ENCODE results near the gene NUP54.

DNA sequence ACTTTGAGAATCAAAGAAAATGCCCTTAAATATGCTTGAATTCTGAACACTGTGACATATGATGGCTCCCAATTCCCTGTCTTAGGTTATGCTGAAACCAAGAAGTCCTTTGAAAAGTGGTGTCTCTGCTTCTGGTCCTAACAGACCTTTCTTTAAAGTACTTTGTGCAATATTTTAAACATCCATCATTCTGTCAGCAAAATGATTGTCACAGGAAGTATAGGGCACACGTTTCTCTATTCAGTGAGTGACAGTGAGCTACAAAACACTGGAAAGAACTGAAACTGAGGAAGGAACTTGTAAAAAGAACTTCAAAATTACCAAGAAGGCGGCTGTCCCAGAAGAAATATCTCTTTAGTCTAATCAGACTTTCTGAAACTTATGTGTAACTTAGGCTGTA lies 12.2 kb upstream of the NUP54 start:
- TF ChIP-seq POLR2A (conservative IDR thresholded peaks at IDR 0.05) (no peak), MYBL2 (IDR thresholded peaks at IDR 0.05; ENCODE audit: low read depth) (no peak), MYBL2 (CRISPR knock-in tag; IDR thresholded peaks at IDR 0.05; ENCODE audit: borderline replicate concordance) (no peak), FOXK2 (conservative IDR thresholded peaks at IDR 0.05 in 1 of 2, IDR thresholded peaks at IDR 0.05 in 1 of 2; ENCODE audit: low read depth in 2 of 2) (no peak), BACH1 (tag; IDR thresholded peaks at IDR 0.05) (no peak)
- TF ChIP-seq, protein P1, sequence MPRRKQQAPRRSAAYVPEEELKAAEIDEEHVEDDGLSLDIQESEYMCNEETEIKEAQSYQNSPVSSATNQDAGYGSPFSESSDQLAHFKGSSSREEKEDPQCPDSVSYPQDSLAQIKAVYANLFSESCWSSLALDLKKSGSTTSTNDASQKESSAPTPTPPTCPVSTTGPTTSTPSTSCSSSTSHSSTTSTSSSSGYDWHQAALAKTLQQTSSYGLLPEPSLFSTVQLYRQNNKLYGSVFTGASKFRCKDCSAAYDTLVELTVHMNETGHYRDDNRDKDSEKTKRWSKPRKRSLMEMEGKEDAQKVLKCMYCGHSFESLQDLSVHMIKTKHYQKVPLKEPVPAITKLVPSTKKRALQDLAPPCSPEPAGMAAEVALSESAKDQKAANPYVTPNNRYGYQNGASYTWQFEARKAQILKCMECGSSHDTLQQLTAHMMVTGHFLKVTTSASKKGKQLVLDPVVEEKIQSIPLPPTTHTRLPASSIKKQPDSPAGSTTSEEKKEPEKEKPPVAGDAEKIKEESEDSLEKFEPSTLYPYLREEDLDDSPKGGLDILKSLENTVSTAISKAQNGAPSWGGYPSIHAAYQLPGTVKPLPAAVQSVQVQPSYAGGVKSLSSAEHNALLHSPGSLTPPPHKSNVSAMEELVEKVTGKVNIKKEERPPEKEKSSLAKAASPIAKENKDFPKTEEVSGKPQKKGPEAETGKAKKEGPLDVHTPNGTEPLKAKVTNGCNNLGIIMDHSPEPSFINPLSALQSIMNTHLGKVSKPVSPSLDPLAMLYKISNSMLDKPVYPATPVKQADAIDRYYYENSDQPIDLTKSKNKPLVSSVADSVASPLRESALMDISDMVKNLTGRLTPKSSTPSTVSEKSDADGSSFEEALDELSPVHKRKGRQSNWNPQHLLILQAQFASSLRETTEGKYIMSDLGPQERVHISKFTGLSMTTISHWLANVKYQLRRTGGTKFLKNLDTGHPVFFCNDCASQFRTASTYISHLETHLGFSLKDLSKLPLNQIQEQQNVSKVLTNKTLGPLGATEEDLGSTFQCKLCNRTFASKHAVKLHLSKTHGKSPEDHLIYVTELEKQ (CRISPR knock-in tag; IDR thresholded peaks at IDR 0.05), result no peak
- TF ChIP-seq, protein P2, sequence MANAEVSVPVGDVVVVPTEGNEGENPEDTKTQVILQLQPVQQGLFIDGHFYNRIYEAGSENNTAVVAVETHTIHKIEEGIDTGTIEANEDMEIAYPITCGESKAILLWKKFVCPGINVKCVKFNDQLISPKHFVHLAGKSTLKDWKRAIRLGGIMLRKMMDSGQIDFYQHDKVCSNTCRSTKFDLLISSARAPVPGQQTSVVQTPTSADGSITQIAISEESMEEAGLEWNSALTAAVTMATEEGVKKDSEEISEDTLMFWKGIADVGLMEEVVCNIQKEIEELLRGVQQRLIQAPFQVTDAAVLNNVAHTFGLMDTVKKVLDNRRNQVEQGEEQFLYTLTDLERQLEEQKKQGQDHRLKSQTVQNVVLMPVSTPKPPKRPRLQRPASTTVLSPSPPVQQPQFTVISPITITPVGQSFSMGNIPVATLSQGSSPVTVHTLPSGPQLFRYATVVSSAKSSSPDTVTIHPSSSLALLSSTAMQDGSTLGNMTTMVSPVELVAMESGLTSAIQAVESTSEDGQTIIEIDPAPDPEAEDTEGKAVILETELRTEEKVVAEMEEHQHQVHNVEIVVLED (CRISPR knock-in tag; IDR thresholded peaks at IDR 0.05), result no peak

Measured in K562 (cell line).